EL (cell line): ENCODE results near the gene MTRF1.
A peak's percentile ranks its signal among the peaks of the same experiment; 100 is the strongest.
"Not testable (repeated sequence)": the region's sequence is repeated elsewhere in the genome, so short reads cannot be mapped to it uniquely, and the experiment has no call there.

Source experiments
- DNase-seq: peaks from one replicate; pipeline ENCODE4 v3.0.0-alpha.2; 2016

Gene MTRF1

GRCh38 chr13:41220401-41220800 is 43.0 kb downstream of the MTRF1 start:
- DNase-seq = peak; percentile 39

DNA sequence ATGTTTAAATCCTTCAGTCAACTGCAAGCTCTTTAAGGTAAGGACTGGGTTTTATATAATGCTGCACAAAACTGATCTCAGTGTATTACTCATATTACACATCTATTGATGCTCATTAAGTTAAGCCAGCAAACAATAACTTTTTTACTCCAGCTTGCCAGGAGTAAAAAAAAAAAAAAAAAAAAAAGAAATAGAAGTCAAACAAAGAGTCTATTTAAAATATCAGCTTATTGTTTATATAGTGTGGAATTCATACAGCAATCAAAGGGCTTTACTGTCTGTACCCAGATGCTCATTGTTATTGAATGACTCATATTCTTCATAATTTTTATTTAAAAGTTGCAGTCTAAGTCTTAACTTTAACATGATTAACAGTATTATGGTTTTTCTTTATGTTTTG is 47.2 kb downstream of the MTRF1 start:
- DNase-seq = peak; percentile 52

- no peak for DNase-seq
These were observed 49.5 kb downstream of the MTRF1 start for GRCh38 chr13:41213919-41214318.

- no peak for DNase-seq
These were observed 50.1 kb downstream of the MTRF1 start for GRCh38 chr13:41213316-41213715.

DNA sequence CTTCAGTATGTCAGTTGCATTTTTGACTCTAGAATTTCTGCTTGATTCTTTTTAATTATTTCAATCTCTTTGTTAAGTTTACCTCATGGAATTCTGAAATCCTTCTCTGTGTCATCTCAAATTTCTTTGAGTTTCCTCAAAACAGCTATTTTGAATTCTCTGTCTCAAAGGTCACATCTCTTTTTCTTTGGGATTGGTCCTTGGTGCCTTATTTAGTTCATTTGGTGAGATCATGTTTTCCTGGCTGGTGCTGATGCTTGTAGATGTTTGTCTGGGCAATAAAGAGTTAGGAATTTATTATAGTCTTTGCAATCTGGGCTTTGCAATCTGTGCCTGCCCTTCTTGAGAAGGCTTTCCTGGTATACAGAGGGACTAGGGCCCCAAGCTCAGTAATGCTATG is 50.5 kb downstream of the MTRF1 start:
- no peak for DNase-seq

- DNase-seq = no peak
These were observed 52.3 kb downstream of the MTRF1 start for GRCh38 chr13:41211062-41211461.

GRCh38 chr13:41206467-41206866 is 56.9 kb downstream of the MTRF1 start:
- no peak for DNase-seq

GRCh38 chr13:41203810-41204209 is 59.6 kb downstream of the MTRF1 start:
- DNase-seq = no peak

GRCh38 chr13:41200126-41200525 is 63.2 kb downstream of the MTRF1 start:
- no peak for DNase-seq

GRCh38 chr13:41199526-41199925 is 63.9 kb downstream of the MTRF1 start:
- DNase-seq = no peak

- no peak for DNase-seq
These were observed 64.3 kb downstream of the MTRF1 start for GRCh38 chr13:41199079-41199478.

GRCh38 chr13:41196620-41197019 is 66.8 kb downstream of the MTRF1 start:
- DNase-seq = peak; percentile 29

DNA sequence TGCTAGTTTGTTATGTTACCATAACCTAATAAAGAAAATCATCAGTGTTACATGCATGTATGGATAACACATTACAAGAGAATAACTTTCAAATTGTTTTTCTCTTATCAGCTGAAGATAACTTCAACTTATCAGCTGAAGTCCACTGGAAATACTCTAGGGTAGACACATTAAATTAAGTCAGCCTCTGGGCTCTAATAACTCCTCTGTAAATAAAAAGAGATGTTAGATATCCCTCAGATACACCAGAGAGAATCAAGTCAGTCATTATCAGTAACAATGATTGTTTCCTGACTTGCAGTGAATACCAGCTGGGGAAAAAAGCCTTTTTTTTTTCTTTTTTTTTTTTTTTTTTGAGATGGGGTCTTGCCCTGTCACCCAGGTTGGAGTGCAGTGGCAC is 67.4 kb downstream of the MTRF1 start:
- DNase-seq = no peak

DNA sequence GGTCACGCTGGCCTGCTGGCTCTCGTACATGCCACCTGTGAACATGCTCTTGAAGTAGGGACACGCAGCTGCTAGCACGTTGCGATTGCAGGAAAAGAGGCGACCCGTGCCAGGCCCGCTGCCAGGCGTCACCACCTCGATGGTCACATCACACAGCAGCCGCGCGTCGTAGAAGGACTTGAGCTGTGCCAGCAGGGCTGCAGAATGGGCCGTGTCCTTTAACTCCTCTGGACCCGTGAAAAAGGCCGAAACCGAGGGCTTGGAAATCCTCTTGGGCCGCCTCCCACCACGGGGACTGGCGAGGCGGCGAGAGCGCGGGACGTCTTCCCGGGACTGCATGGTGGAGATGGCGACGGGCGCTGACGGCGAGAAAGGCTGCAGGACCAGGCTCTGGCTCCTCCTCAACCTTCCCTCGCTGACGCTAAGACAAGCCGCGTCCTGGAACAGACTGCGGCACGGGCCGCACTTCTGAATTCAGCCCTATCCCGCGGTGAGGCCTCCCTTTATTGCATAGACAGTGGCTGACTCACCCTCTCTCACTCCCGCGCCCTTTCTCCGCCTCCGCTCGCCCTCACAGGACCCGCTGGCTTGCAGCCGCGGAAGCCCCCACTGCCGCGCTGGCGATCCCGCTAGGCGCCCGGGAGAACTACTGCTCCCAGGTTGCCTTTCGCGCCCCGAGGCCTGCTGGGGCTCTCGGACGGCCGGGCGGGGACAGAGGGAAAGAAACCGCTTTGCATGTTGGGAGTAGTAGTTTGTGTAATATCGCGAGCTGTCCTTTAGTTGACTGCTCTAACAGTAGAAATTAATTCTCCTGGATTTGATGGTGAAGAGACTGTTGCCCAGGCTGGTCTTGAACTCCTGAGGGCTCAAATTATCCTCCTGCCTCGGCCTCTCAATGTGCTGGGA is 69.2 kb downstream of the MTRF1 start, which contains the start of gene KBTBD7:
KBTBD7 (minus strand) TSS at position 651 of the 906 bp plus-strand sequence; CDS start at position 339, 312 bp downstream.
- DNase-seq = peak; percentile 99

GRCh38 chr13:41193469-41193868 is 69.9 kb downstream of the MTRF1 start:
- no peak for DNase-seq

GRCh38 chr13:41188584-41188983 is 74.8 kb downstream of the MTRF1 start:
- DNase-seq = peak; percentile 64

GRCh38 chr13:41186481-41186880 is 76.9 kb downstream of the MTRF1 start:
- DNase-seq = no peak

- DNase-seq = no peak
These were observed 81.1 kb downstream of the MTRF1 start for GRCh38 chr13:41182231-41182630.

DNA sequence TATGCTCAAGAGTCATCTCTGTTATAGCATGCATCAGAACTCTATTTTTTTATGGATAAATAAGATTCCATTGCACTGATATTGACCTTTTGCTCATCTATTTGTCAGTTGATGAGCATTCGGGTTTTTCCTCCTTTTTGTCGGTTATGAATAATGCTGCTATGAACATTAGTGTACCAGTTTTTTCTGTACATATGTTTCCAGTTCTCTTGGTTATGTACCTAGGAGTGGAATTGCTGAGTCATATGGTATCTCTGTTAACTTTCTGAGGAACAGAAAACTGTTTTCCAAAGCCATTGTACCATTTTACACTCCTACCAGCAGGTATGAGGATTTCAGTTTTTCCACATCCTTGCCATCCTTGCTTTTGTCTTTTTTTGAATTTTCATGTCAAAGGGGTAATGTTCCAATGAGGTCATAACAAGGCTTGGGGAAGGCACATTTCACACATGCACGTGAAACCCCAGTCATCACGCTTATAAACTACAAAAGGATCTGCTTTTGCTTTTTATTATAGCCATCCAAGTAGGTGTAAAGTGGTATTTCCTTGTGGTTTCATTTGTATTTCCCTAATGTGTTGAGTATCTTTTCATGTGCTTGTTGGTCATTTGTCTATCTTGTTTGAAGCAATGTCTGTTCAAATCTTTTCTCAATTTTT is 83.7 kb downstream of the MTRF1 start:
- peak; percentile 68 for DNase-seq

DNA sequence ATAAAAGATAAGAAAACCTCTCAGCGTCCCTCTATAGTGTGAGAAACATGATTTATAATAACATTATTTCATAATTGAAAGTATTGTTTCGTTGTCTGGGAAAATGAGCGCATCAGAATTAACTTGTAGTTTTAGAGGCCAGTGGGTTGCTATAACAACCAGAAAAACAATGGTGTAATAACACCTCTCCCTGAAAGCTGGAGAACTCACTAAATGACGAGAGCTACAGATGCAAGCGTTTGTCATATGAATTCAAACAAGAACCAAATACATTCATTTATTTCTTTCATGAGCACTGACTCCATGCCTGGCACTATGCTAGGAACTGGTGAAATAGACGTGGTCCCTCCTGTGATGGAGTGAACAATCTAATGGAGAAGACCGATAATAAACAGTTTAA is 85.3 kb downstream of the MTRF1 start:
- DNase-seq = no peak

GRCh38 chr13:41177616-41178015 is 85.8 kb downstream of the MTRF1 start:
- no peak for DNase-seq

DNA sequence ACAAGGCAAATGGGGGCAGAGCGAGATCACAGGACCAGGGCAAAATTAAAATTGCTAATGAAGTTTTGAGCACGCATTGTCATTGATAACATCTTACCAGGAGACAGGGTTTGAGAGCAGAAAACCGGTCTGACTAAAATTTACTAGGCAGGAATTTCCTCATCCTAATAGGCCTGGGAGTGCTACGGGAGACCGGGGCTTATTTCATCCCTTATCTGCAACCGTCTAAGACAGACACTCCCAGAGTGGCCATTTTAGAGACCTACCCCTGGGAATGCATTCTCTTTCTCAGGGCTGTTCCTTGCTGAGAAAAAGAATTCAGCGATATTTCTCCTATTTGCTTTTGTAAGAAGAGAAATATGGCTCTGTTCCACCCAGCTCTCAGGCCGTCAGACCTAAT is 87.8 kb downstream of the MTRF1 start:
- DNase-seq = not testable (repeated sequence)
